CD8-positive, alpha-beta memory T cell (primary cell): ENCODE measurements around the gene MMP1. TPM values are rescaled to one million over a fixed set of nuclear protein-coding genes. Genes with fewer than 3 reads are reported as not detected.

Experiments used
- CTCF ChIA-PET: fragments of 350-600 bp; sonication (Branson Sonifier 250); formaldehyde crosslinking; loops from one replicate; lab custom pipeline; 2021; ENCODE audit warnings: antibody characterized with exemption; lab: Charles Lee
- POLR2A ChIA-PET: fragments of 350-600 bp; sonication (Branson Sonifier 250); formaldehyde crosslinking; loops from one replicate; lab custom pipeline; 2021; ENCODE audit warnings: antibody characterized with exemption; lab: Charles Lee
- DNase-seq, 5 donors: peaks; one replicate each; pipeline versions ENCODE4 v3.0.0 to v3.0.0-alpha.2; 2020 to 2022; ENCODE audit warnings: mixed read lengths in 1 of 5
- H3K27ac ChIP-seq: one replicate; pipeline ENCODE4 v1.7.0; 2013; ENCODE audit warnings: low read depth, mild to moderate bottlenecking, low read length, moderate library complexity
- H3K27me3 ChIP-seq: 2 replicates; pipeline ENCODE4 v1.7.0; 2013; ENCODE audit warnings: low read length, mild to moderate bottlenecking; ENCODE audit not compliant: insufficient read depth, poor library complexity, severe bottlenecking
- H3K36me3 ChIP-seq: 2 replicates; pipeline ENCODE4 v1.7.0; 2013; ENCODE audit warnings: mild to moderate bottlenecking, low read length, moderate library complexity; ENCODE audit not compliant: insufficient read depth
- H3K4me1 ChIP-seq: 2 replicates; pipeline ENCODE4 v1.7.0; 2013; ENCODE audit warnings: mild to moderate bottlenecking, low read length, moderate library complexity; ENCODE audit not compliant: insufficient read depth
- H3K4me3 ChIP-seq: 2 replicates; pipeline ENCODE4 v1.7.0; 2013; ENCODE audit warnings: mild to moderate bottlenecking, low read length
- H3K9me3 ChIP-seq: 2 replicates; pipeline ENCODE4 v1.7.0; 2013; ENCODE audit warnings: mild to moderate bottlenecking, low read length
- H3K27ac Mint-ChIP-seq, 8 donors: one replicate each; pipeline ENCODE4 v1.8.0; 2020 to 2021; ENCODE audit warnings: mixed read lengths in 8 of 8, mild to moderate bottlenecking in 6 of 8, inconsistent platforms in 3 of 8, moderate library complexity in 3 of 8
- H3K27me3 Mint-ChIP-seq, 2 donors: one replicate each; pipeline ENCODE4 v1.8.0; 2020 to 2021; ENCODE audit warnings: mixed read lengths in 2 of 2, mild to moderate bottlenecking in 1 of 2, moderate library complexity in 1 of 2
- H3K36me3 Mint-ChIP-seq, 3 donors: one replicate each; pipeline ENCODE4 v1.8.0; 2020 to 2021; ENCODE audit warnings: mixed read lengths in 3 of 3, inconsistent platforms in 1 of 3, mild to moderate bottlenecking in 1 of 3
- H3K4me1 Mint-ChIP-seq, 3 donors: one replicate each; pipeline ENCODE4 v1.8.0; 2020 to 2021; ENCODE audit warnings: mixed read lengths in 3 of 3, inconsistent platforms in 1 of 3, mild to moderate bottlenecking in 1 of 3
- H3K4me3 Mint-ChIP-seq, 7 donors: one replicate each; pipeline ENCODE4 v1.8.0; 2020 to 2021; ENCODE audit warnings: mixed read lengths in 7 of 7, mild to moderate bottlenecking in 6 of 7, moderate library complexity in 4 of 7, inconsistent platforms in 2 of 7
- H3K9me3 Mint-ChIP-seq, 5 donors: one replicate each; pipeline ENCODE4 v1.8.0; 2020 to 2022; ENCODE audit warnings: mixed read lengths in 5 of 5, mild to moderate bottlenecking in 3 of 5, moderate library complexity in 2 of 5, inconsistent platforms in 1 of 5
- polyA plus RNA-seq: library from polyadenylated mRNA; unstranded; fragments of 300-500 nt; fragmentation: Illumina TruSeq; gene quantifications from one replicate; pipeline ENCODE4 v1.2.3, GENCODE V29; 2021
- total RNA-seq, 2 experiments: library from RNA; stranded (reverse); gene quantifications; one replicate each; pipeline ENCODE4 v1.2.3, GENCODE V29; 2021

MMP1 gene
- total and polyA plus RNA-seq, 3 experiments from 2014 or later: not detected

DNA sequence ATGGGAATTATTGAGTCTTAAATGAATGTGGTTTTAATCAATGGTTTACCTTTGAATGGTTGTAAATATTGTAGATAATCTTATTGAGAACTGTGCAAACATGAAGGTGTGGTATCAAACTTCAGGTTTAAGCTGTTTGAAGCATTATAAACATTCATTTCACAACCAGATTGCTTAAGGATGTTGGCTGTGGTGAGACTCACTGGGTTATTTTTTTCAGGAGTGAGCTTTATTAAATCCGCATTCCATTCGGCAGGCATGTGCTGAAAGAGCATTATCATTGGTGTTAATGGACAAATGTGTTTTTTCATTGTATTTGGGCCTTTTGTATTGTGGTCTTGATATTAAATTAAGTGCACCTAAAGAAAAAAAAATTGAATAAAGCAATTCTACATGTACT lies 35.8 kb upstream of the MMP1 start:
- H3K4me1 Mint-ChIP-seq: peaks cover 0 to 3% (median 0%) of the 10 kb centered on the region in 3 donors
- peaks cover 20 to 29% of the 10 kb centered on the region in 2 donors for H3K27me3 Mint-ChIP-seq
- no peaks in the 10 kb centered on the region for H3K4me1 ChIP-seq
- no peaks in the 10 kb centered on the region for H3K9me3 ChIP-seq
- no peak for DNase-seq
- H3K27ac ChIP-seq: no peak overlapping the region
- no peaks in the 10 kb centered on the region for H3K36me3 ChIP-seq
- no peak overlapping the region for H3K4me3 ChIP-seq
- ChIA-PET CTCF (no interaction called here), POLR2A (no interaction called here)
- H3K27me3 ChIP-seq: no peaks in the 10 kb centered on the region
- peaks cover 0 to 3% (median 0%) of the 10 kb centered on the region in 5 donors for H3K9me3 Mint-ChIP-seq
- no peaks in the 10 kb centered on the region for H3K36me3 Mint-ChIP-seq
- H3K4me3 Mint-ChIP-seq: no peak overlapping the region
- H3K27ac Mint-ChIP-seq: no peak overlapping the region

DNA sequence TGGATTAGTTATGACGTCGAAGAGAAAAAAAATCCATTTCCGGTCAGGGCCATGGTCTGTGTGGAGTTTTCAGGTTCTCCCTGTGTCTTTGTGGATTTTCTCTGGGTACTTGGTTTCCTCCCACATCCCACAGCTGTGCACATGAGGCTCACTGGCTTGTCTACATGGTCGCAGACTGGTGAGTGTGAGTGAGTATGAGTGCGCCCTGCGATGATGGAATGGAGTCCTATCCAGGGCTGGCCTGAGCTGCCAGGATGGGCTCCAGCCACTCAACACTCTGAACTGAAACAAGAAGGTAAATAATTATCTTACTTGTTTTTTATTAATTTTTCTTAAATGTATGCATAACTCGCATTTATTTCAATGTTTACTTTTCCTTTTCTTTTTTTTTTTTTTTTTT lies 34.7 kb upstream of the MMP1 start:
- H3K9me3 Mint-ChIP-seq: peaks cover 0 to 3% (median 0%) of the 10 kb centered on the region in 5 donors
- no peak overlapping the region for H3K27ac Mint-ChIP-seq
- peaks cover 0 to 3% (median 0%) of the 10 kb centered on the region in 3 donors for H3K4me1 Mint-ChIP-seq
- no peaks in the 10 kb centered on the region for H3K36me3 ChIP-seq
- H3K4me3 Mint-ChIP-seq: no peak overlapping the region
- POLR2A ChIA-PET: no interaction called here
- no peak overlapping the region for H3K27ac ChIP-seq
- H3K4me1 ChIP-seq: no peaks in the 10 kb centered on the region
- H3K36me3 Mint-ChIP-seq: no peaks in the 10 kb centered on the region
- no peaks in the 10 kb centered on the region for H3K27me3 ChIP-seq
- DNase-seq: no peak
- H3K4me3 ChIP-seq: no peak overlapping the region
- no peaks in the 10 kb centered on the region for H3K9me3 ChIP-seq
- CTCF ChIA-PET: no interaction called here
- H3K27me3 Mint-ChIP-seq: peaks cover 20 to 29% of the 10 kb centered on the region in 2 donors

DNA sequence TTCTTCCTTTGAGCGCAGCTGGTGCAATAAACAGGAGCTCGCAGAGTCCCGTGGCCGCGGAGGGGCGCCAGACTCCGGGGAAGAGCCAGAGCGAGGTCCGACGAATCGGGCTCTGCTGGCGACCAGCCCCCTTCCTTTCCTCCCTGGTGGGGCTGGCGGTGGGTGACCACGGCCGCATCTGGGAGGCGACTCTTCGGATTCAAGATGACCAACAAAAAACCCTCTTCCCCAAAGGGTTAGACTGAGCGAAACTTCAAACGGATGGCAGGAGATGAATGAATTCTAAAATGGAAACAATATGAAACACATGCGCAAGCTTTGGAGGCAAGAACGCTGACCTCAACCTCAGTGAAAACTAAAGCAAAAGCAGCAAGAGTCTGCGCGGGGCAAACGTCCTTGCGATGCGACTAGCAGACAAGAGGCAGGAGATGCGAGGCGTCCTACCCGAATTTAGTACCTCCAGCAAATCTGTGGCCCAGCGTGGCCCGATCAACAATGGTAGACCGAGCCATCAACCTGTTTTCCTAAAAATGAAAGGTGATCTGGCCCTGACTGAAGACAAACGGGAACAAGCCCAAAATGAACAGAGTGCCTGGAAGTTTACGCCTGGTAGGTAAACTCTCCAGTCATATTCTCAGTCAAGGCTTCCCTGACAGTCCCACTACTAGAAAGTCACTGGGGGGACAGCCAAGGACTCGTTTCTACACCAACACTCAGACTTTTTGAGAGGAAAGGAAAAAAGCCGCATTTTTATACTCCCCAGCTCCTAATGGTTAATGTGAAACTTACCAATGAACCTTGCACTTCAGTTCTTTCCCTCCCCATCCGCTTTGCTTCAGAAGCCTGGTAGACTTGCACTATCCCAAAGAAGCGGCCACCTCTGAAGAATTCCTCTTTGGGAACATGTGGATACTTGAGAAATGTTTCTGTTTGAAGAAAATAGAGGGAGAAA lies 33.8 kb upstream of the MMP1 start:
- no peak overlapping the region for H3K27ac ChIP-seq

DNA sequence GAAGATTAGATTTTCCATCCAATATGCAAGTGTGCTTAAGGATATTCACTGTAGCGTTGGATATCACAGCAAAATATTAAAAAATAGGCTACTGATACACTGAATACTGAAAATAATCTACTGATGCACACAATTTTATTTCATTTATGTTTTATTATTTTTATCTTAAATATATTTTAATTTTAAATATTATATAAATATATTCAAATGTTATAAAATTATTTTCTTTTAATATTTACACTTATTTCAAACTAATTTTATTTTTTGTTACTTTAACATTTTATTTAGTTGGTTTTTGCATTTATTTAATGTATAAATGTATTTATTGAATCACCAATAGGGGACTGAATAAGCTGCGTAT lies 33.1 kb upstream of the MMP1 start:
- Mint-ChIP-seq H3K4me1 (peaks cover 0 to 3% (median 0%) of the 10 kb centered on the region in 3 donors), H3K9me3 (peaks cover 0 to 3% (median 2%) of the 10 kb centered on the region in 5 donors), H3K4me3 (no peak overlapping the region), H3K27me3 (peaks cover 21 to 37% of the 10 kb centered on the region in 2 donors), H3K27ac (no peak overlapping the region), H3K36me3 (no peaks in the 10 kb centered on the region)
- CTCF ChIA-PET: no interaction called here
- Histone ChIP-seq H3K4me1 (no peaks in the 10 kb centered on the region), H3K4me3 (no peak overlapping the region), H3K27me3 (no peaks in the 10 kb centered on the region), H3K9me3 (no peaks in the 10 kb centered on the region), H3K36me3 (no peaks in the 10 kb centered on the region), H3K27ac (no peak overlapping the region)
- no peak for DNase-seq
- POLR2A ChIA-PET: no interaction called here

More for the DNA sequence above, 33.8 kb upstream of the MMP1 start:
- Histone ChIP-seq H3K36me3 (no peaks in the 10 kb centered on the region), H3K4me3 (no peak overlapping the region), H3K27me3 (no peaks in the 10 kb centered on the region), H3K9me3 (no peaks in the 10 kb centered on the region), H3K4me1 (no peaks in the 10 kb centered on the region)
- DNase-seq: peak in 1 of 5 donors; percentile 33
- H3K4me3 Mint-ChIP-seq: no peak overlapping the region
- peaks cover 0 to 3% (median 0%) of the 10 kb centered on the region in 3 donors for H3K4me1 Mint-ChIP-seq
- H3K27ac Mint-ChIP-seq: no peak overlapping the region
- H3K9me3 Mint-ChIP-seq: peaks cover 0 to 3% (median 2%) of the 10 kb centered on the region in 5 donors
- POLR2A ChIA-PET: no interaction called here
- H3K36me3 Mint-ChIP-seq: no peaks in the 10 kb centered on the region
- H3K27me3 Mint-ChIP-seq: peaks cover 21 to 37% of the 10 kb centered on the region in 2 donors
- CTCF ChIA-PET: no interaction called here

DNA sequence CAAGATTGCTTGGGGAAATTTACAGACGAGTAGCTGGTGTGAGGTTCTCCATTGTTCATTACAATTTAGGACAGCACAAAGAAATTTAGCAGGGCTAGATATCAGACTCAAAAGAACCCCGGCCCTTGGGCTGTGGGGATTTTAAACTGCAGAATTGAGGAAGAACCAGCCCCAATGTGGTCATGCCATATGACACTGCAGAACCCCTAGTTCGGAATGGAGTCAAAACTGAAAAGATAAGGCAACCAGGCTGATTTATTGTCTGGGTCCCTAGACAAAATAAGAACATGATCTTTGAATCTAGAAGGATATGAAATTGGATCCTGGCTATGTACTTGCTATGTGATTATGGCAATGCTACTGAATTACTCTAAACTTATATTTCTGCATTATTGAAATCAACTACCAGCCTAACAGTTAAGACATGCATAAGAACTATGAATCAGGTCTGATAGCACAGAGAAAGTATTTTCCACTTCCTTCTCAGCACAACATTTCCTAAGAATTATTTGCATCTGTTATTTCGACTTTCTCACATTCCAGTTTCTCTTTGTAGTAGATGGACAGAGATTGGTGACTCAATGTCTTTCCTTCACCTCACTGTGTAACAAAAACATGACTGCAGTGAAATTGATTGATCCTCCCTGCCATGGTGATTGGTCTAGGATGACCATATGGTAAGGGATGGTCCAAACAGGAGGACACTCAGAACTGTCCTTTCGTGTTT lies 32.2 kb upstream of the MMP1 start:
- CTCF ChIA-PET: no interaction called here
- POLR2A ChIA-PET: no interaction called here
- Mint-ChIP-seq H3K9me3 (peaks cover 0 to 3% (median 2%) of the 10 kb centered on the region in 5 donors), H3K27me3 (peaks cover 23 to 37% of the 10 kb centered on the region in 2 donors), H3K36me3 (no peaks in the 10 kb centered on the region), H3K27ac (no peak overlapping the region), H3K4me3 (no peak overlapping the region), H3K4me1 (peaks cover 0 to 3% (median 0%) of the 10 kb centered on the region in 3 donors)
- no peak for DNase-seq
- Histone ChIP-seq H3K27ac (no peak overlapping the region), H3K4me1 (no peaks in the 10 kb centered on the region), H3K9me3 (no peaks in the 10 kb centered on the region), H3K27me3 (no peaks in the 10 kb centered on the region), H3K4me3 (no peak overlapping the region), H3K36me3 (no peaks in the 10 kb centered on the region)

DNA sequence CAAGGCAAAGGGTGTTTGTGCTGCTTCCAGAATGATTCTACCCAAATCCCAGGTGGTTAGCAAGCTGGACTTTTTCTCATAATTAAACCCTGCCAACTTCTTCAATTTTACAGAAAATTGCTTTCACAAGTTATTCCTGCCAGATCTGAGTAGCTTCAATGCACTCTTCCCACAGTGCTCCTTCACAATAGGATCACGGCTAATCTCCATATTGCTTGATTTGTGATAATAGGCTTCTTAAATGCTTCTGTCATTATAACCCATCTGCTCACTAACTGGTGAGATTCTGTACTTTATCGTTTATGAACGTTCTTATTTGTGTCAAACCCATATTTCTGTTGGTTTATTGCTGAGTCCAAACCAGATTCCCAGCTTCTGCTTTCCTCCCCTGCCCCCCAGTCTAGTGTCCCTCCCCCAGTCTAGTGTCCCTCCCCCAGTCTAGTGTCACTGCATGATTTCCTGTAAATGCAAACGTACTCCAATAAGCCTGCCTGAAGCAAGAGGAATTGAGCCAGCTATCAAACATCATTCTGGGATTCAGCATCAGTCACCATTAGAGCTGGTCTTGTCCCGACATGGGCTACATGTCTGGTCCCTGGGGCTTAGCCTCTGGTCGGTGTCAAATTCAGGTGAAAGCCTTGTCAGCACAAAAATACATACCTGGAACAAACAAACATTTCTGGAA lies 31.5 kb upstream of the MMP1 start:
- Mint-ChIP-seq H3K4me1 (peaks cover 0 to 3% (median 0%) of the 10 kb centered on the region in 3 donors), H3K27ac (no peak overlapping the region), H3K9me3 (peaks cover 0 to 3% (median 0%) of the 10 kb centered on the region in 5 donors), H3K27me3 (peaks cover 19 to 37% of the 10 kb centered on the region in 2 donors), H3K4me3 (no peak overlapping the region), H3K36me3 (no peaks in the 10 kb centered on the region)
- Histone ChIP-seq H3K36me3 (no peaks in the 10 kb centered on the region), H3K4me3 (no peak overlapping the region), H3K4me1 (no peaks in the 10 kb centered on the region), H3K9me3 (no peaks in the 10 kb centered on the region), H3K27ac (no peak overlapping the region), H3K27me3 (no peaks in the 10 kb centered on the region)
- POLR2A ChIA-PET: no interaction called here
- DNase-seq: no peak
- CTCF ChIA-PET: no interaction called here

DNA sequence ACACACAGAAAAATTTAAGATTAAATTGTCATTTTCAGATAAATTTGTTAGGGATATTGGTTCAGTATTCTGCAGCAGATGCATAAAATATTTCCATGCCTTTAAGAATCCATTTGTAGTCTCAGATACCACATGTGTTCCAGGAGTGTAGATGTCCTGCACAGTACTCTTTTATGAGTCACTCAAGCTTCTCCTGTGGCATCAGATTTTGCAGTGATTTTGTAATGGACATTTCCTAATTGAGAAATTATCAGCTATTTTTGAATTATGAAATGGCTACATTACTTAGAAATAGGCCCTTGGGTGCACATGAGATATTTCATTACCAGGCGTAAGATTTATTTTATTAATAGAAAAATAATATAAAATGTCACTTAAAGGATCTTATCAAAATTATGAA lies 26.6 kb upstream of the MMP1 start:
- no peak overlapping the region for H3K27ac ChIP-seq
- ChIA-PET CTCF (no interaction called here), POLR2A (no interaction called here)
- H3K36me3 ChIP-seq: no peaks in the 10 kb centered on the region
- Mint-ChIP-seq H3K36me3 (no peaks in the 10 kb centered on the region), H3K9me3 (peaks cover 0 to 5% (median 0%) of the 10 kb centered on the region in 5 donors), H3K27me3 (peaks cover 4 to 13% of the 10 kb centered on the region in 2 donors), H3K4me3 (no peak overlapping the region), H3K27ac (no peak overlapping the region), H3K4me1 (no peaks in the 10 kb centered on the region)
- H3K4me3 ChIP-seq: no peak overlapping the region
- no peaks in the 10 kb centered on the region for H3K9me3 ChIP-seq
- H3K4me1 ChIP-seq: no peaks in the 10 kb centered on the region
- DNase-seq: no peak
- no peaks in the 10 kb centered on the region for H3K27me3 ChIP-seq
